SK-N-SH treated with all-trans-retinoic acid at 6 μM for 48 hours (cell line): Measurements from ENCODE around the gene HS3ST4.

Source experiments
- ATAC-seq: fragments of 200-7000 bp; cut with Tn5 transposase; 3 replicates; pipeline ENCODE4 v1.9.1; 2020; ENCODE audit warnings: mild to moderate bottlenecking, moderate library complexity
- ARNTL ChIP-seq: fragments of 450-650 bp; formaldehyde crosslinking; IDR thresholded peaks from 2 replicates; pipeline ENCODE4 v1.5.0; 2020; ENCODE audit warnings: low read depth, mild to moderate bottlenecking, moderate library complexity, borderline replicate concordance
- BACH2 ChIP-seq: fragments of 250-450 bp; sonication (Bioruptor Pico); IDR thresholded peaks from 2 replicates; pipeline ENCODE4 v1.9.0; 2021; ENCODE audit warnings: mild to moderate bottlenecking, borderline replicate concordance
- CREB5 ChIP-seq: fragments of 250-450 bp; sonication (Bioruptor Pico); IDR thresholded peaks from 2 replicates; pipeline ENCODE4 v1.5.1; 2020; ENCODE audit warnings: low read depth, mild to moderate bottlenecking, moderate library complexity
- CSDC2 ChIP-seq: fragments of 250-450 bp; sonication (Bioruptor Pico); IDR thresholded peaks from 2 replicates; pipeline ENCODE4 v1.5.0; 2020; ENCODE audit warnings: mild to moderate bottlenecking, moderate library complexity
- CSRNP3 ChIP-seq: fragments of 250-450 bp; sonication (Bioruptor Pico); IDR thresholded peaks from 2 replicates; pipeline ENCODE4 v1.5.1; 2021; ENCODE audit warnings: mild to moderate bottlenecking, moderate library complexity
- ESRRG ChIP-seq: fragments of 250-450 bp; sonication (Bioruptor Pico); IDR thresholded peaks from 2 replicates; pipeline ENCODE4 v1.6.1; 2021; ENCODE audit warnings: mild to moderate bottlenecking
- GLIS3 ChIP-seq: fragments of 250-450 bp; sonication (Bioruptor Pico); IDR thresholded peaks from 2 replicates; pipeline ENCODE4 v1.5.0; 2020; ENCODE audit warnings: mild to moderate bottlenecking, moderate library complexity
- OSR1 ChIP-seq: fragments of 250-450 bp; sonication (Bioruptor Pico); IDR thresholded peaks from 2 replicates; pipeline ENCODE4 v1.8.0; 2022; ENCODE audit warnings: moderate library complexity, mild to moderate bottlenecking, inconsistent platforms
- PATZ1 ChIP-seq: fragments of 250-450 bp; sonication (Bioruptor Pico); IDR thresholded peaks from 2 replicates; pipeline ENCODE4 v1.8.0; 2020; ENCODE audit warnings: mild to moderate bottlenecking, moderate library complexity, borderline replicate concordance
- POU6F1 ChIP-seq: fragments of 250-450 bp; sonication (Bioruptor Pico); IDR thresholded peaks from 2 replicates; pipeline ENCODE4 v1.8.0; 2021; ENCODE audit warnings: low read depth, mild to moderate bottlenecking, moderate library complexity, borderline replicate concordance
- PPARA ChIP-seq: fragments of 250-450 bp; sonication (Bioruptor Pico); IDR thresholded peaks from 2 replicates; pipeline ENCODE4 v1.5.0; 2020; ENCODE audit warnings: mild to moderate bottlenecking, borderline replicate concordance
- RARB ChIP-seq: fragments of 250-450 bp; sonication (Bioruptor Pico); IDR thresholded peaks from 2 replicates; pipeline ENCODE4 v1.8.0; 2021; ENCODE audit warnings: mild to moderate bottlenecking, moderate library complexity
- SNAI2 ChIP-seq: fragments of 250-450 bp; sonication (Bioruptor Pico); IDR thresholded peaks from 2 replicates; pipeline ENCODE4 v1.5.0; 2020; ENCODE audit warnings: mild to moderate bottlenecking, moderate library complexity
- TCF4 ChIP-seq: fragments of 250-450 bp; sonication (Bioruptor Pico); IDR thresholded peaks from 2 replicates; pipeline ENCODE4 v1.8.0; 2021; ENCODE audit warnings: mild to moderate bottlenecking, moderate library complexity, borderline replicate concordance
- TOX ChIP-seq: fragments of 250-450 bp; sonication (Bioruptor Pico); IDR thresholded peaks from 2 replicates; pipeline ENCODE4 v1.8.0; 2021; ENCODE audit warnings: mild to moderate bottlenecking, moderate library complexity, borderline replicate concordance
- TSHZ2 ChIP-seq: fragments of 250-450 bp; sonication (Bioruptor Pico); IDR thresholded peaks from 2 replicates; pipeline ENCODE4 v1.5.0; 2020; ENCODE audit warnings: mild to moderate bottlenecking, moderate library complexity
- ZC3H10 ChIP-seq: fragments of 250-450 bp; sonication (Bioruptor Pico); IDR thresholded peaks from 2 replicates; pipeline ENCODE4 v1.5.1; 2021; ENCODE audit warnings: mild to moderate bottlenecking, moderate library complexity
- ZFP3 ChIP-seq: fragments of 250-450 bp; sonication (Bioruptor Pico); IDR thresholded peaks from 2 replicates; pipeline ENCODE4 v1.5.0; 2020; ENCODE audit warnings: mild to moderate bottlenecking, moderate library complexity
- ZFP30 ChIP-seq: fragments of 450-650 bp; formaldehyde crosslinking; IDR thresholded peaks from 2 replicates; pipeline ENCODE4 v1.5.0; 2022; ENCODE audit warnings: mild to moderate bottlenecking, moderate library complexity
- ZNF70 ChIP-seq: fragments of 450-650 bp; formaldehyde crosslinking; IDR thresholded peaks from 2 replicates; pipeline ENCODE4 v1.5.0; 2020; ENCODE audit warnings: mild to moderate bottlenecking, moderate library complexity
- ZNF8 ChIP-seq: fragments of 450-650 bp; formaldehyde crosslinking; IDR thresholded peaks from 2 replicates; pipeline ENCODE4 v1.5.0; 2020; ENCODE audit warnings: mild to moderate bottlenecking, moderate library complexity

Gene HS3ST4

GRCh38 chr16:25897702-25898101 lies 205.9 kb downstream of the HS3ST4 start:
- ATAC-seq: no peak

GRCh38 chr16:25905810-25906209 lies 214.1 kb downstream of the HS3ST4 start:
- no peak for TF ChIP-seq OSR1 (CRISPR knock-in tag)
- no peak for TF ChIP-seq TSHZ2
- no peak for TF ChIP-seq CSDC2
- TF ChIP-seq TCF4 (CRISPR knock-in tag): no peak
- no peak for TF ChIP-seq ESRRG
- no peak for TF ChIP-seq TOX (CRISPR knock-in tag)
- no peak for TF ChIP-seq CSRNP3
- TF ChIP-seq ZC3H10 (CRISPR knock-in tag): no peak
- TF ChIP-seq CREB5 (CRISPR knock-in tag): no peak
- no peak for TF ChIP-seq GLIS3 (CRISPR knock-in tag)
- ATAC-seq: no peak

More at GRCh38 chr16:25897702-25898101, 205.9 kb downstream of the HS3ST4 start:
- no peak for TF ChIP-seq SNAI2 (CRISPR knock-in tag)
- no peak for TF ChIP-seq ARNTL
- no peak for TF ChIP-seq POU6F1

GRCh38 chr16:25910971-25911370 lies 219.2 kb downstream of the HS3ST4 start:
- TF ChIP-seq TOX (CRISPR knock-in tag) (no peak), RARB (CRISPR knock-in tag) (no peak), PPARA (CRISPR knock-in tag) (no peak), ZFP3 (CRISPR knock-in tag) (no peak), ZNF70 (no peak), PATZ1 (CRISPR knock-in tag) (no peak), CSDC2 (no peak), POU6F1 (no peak), BACH2 (no peak), ZC3H10 (CRISPR knock-in tag) (no peak), CREB5 (CRISPR knock-in tag) (no peak), GLIS3 (CRISPR knock-in tag) (no peak), OSR1 (CRISPR knock-in tag) (no peak), ZNF8 (CRISPR knock-in tag) (no peak), ZFP30 (CRISPR knock-in tag) (no peak), ARNTL (no peak), TSHZ2 (no peak)
- ATAC-seq: no peak
